GM19324 (cell line): ENCODE measurements around the gene SARNP.
"Not testable (repeated sequence)": the region's sequence is repeated elsewhere in the genome, so short reads cannot be mapped to it uniquely, and the experiment has no call there.

Experiments used
- ATAC-seq: cut with Tn5 transposase; IDR thresholded peaks from one replicate; pipeline ENCODE4 v1.9.1; 2021; ENCODE audit warnings: mild to moderate bottlenecking, moderate library complexity; ENCODE audit not compliant: unreplicated experiment, low FRiP score

The SARNP gene

GRCh38 chr12:55817345-55818139, at the start of gene SARNP, which contains the start of gene ORMDL2:
Gene SARNP, minus strand, starts transcription at chr12:55817724. Its CDS starts 23 bp downstream, at chr12:55817701.
Gene ORMDL2, plus strand, starts transcription at chr12:55818041. Its CDS starts 959 bp downstream, at chr12:55819000.
- ATAC-seq: peak; percentile 99

GRCh38 chr12:55866454-55867004, 49.0 kb upstream of the SARNP start:
- not testable (repeated sequence) for ATAC-seq

GRCh38 chr12:55865327-55865726, 47.8 kb upstream of the SARNP start:
- no peak for ATAC-seq

- not testable (repeated sequence) for ATAC-seq
Observed at GRCh38 chr12:55862931-55863330, 45.4 kb upstream of the SARNP start.

- no peak for ATAC-seq
Observed at GRCh38 chr12:55862286-55862685, 44.8 kb upstream of the SARNP start.

GRCh38 chr12:55861871-55862270, 44.3 kb upstream of the SARNP start:
- no peak for ATAC-seq

- no peak for ATAC-seq
Observed at GRCh38 chr12:55861396-55861795, 43.9 kb upstream of the SARNP start.

- ATAC-seq: no peak
Observed at GRCh38 chr12:55852740-55853139, 35.2 kb upstream of the SARNP start.

GRCh38 chr12:55850893-55851292, 33.4 kb upstream of the SARNP start:
- ATAC-seq: no peak

GRCh38 chr12:55850401-55850800, 32.9 kb upstream of the SARNP start:
- ATAC-seq: no peak

GRCh38 chr12:55849616-55850343, 32.3 kb upstream of the SARNP start:
- no peak for ATAC-seq

- ATAC-seq: no peak
Observed at GRCh38 chr12:55847603-55848291, 30.2 kb upstream of the SARNP start.

GRCh38 chr12:55847033-55847432, 29.5 kb upstream of the SARNP start:
- no peak for ATAC-seq

- no peak for ATAC-seq
Observed at GRCh38 chr12:55845785-55846496, 28.4 kb upstream of the SARNP start.

- ATAC-seq: no peak
Observed at GRCh38 chr12:55845361-55845760, 27.8 kb upstream of the SARNP start.

GRCh38 chr12:55844961-55845360, 27.4 kb upstream of the SARNP start:
- no peak for ATAC-seq

- ATAC-seq: no peak
Observed at GRCh38 chr12:55843431-55843830, 25.9 kb upstream of the SARNP start.

GRCh38 chr12:55842681-55843429, 25.3 kb upstream of the SARNP start, which contains the start of gene MMP19:
Gene MMP19, minus strand, starts transcription at chr12:55842936. Its CDS starts 106 bp downstream, at chr12:55842830.
- no peak for ATAC-seq

GRCh38 chr12:55840581-55841351, 23.2 kb upstream of the SARNP start:
- ATAC-seq: no peak
